ENCODE results near the gene METTL24.

The METTL24 gene

GRCh38 chr6:110233770-110234374 lies 124.3 kb downstream of the METTL24 start:
- peak; percentile 22 to 43 for DNase-seq (ENCODE audit: low read depth in 2 of 2)
- no peak for TF ChIP-seq CTCF (IDR thresholded peaks at IDR 0.05; ENCODE audit: low read depth, low read length)
- no peak overlapping the region for H3K4me3 ChIP-seq (replicated peaks in 1 of 2; ENCODE audit: low read depth in 2 of 2, low read length in 2 of 2)

- no peak for TF ChIP-seq CTCF (IDR thresholded peaks at IDR 0.05; ENCODE audit: low read depth, low read length)
- no peak overlapping the region for H3K4me3 ChIP-seq (replicated peaks in 1 of 2; ENCODE audit: low read depth in 2 of 2, low read length in 2 of 2)
- peak; percentile 59 to 68 for DNase-seq (ENCODE audit: low read depth in 2 of 2)
Observed at GRCh38 chr6:110232450-110232849, 125.7 kb downstream of the METTL24 start.

- TF ChIP-seq CTCF (IDR thresholded peaks at IDR 0.05; ENCODE audit: low read depth, low read length): no peak
- H3K4me3 ChIP-seq (replicated peaks in 1 of 2; ENCODE audit: low read depth in 2 of 2, low read length in 2 of 2): no peak overlapping the region
- DNase-seq (ENCODE audit: low read depth in 2 of 2): no peak
Observed at GRCh38 chr6:110226261-110226660, 131.9 kb downstream of the METTL24 start.

- no peak for TF ChIP-seq CTCF (IDR thresholded peaks at IDR 0.05; ENCODE audit: low read depth, low read length)
- peak; percentile 4 to 30 for DNase-seq (ENCODE audit: low read depth in 2 of 2)
- no peak overlapping the region for H3K4me3 ChIP-seq (replicated peaks in 1 of 2; ENCODE audit: low read depth in 2 of 2, low read length in 2 of 2)
Observed at GRCh38 chr6:110221738-110222137, 136.4 kb downstream of the METTL24 start.

GRCh38 chr6:110217266-110217665 lies 140.9 kb downstream of the METTL24 start:
- peak in 1 of 2 donors; percentile 25 for DNase-seq (ENCODE audit: low read depth in 2 of 2)
- TF ChIP-seq CTCF (IDR thresholded peaks at IDR 0.05; ENCODE audit: low read depth, low read length): no peak
- no peak overlapping the region for H3K4me3 ChIP-seq (replicated peaks in 1 of 2; ENCODE audit: low read depth in 2 of 2, low read length in 2 of 2)

- DNase-seq (ENCODE audit: low read depth in 2 of 2): no peak
- no peak for TF ChIP-seq CTCF (IDR thresholded peaks at IDR 0.05; ENCODE audit: low read depth, low read length)
Observed at GRCh38 chr6:110216140-110216539, 142.0 kb downstream of the METTL24 start.

GRCh38 chr6:110214338-110214737 lies 143.8 kb downstream of the METTL24 start:
- TF ChIP-seq CTCF (IDR thresholded peaks at IDR 0.05; ENCODE audit: low read depth, low read length): no peak
- H3K4me3 ChIP-seq (replicated peaks in 1 of 2; ENCODE audit: low read depth in 2 of 2, low read length in 2 of 2): no peak overlapping the region
- no peak for DNase-seq (ENCODE audit: low read depth in 2 of 2)

More at GRCh38 chr6:110216140-110216539, 142.0 kb downstream of the METTL24 start:
- H3K4me3 ChIP-seq (replicated peaks in 1 of 2; ENCODE audit: low read depth in 2 of 2, low read length in 2 of 2): no peak overlapping the region

Data from cardiac fibroblast (primary cell).